Measurements from ENCODE around the gene LRRC43. TPM values are rescaled to one million over a fixed set of nuclear protein-coding genes. Genes with fewer than 3 reads are reported as not detected.
A peak's percentile ranks its signal among the peaks of the same experiment; 100 is the strongest.

LRRC43 gene
- total RNA-seq (ENCODE audit: low replicate concordance): 2.9 and 3.0 TPM in 2 replicates
- long read RNA-seq, partial matches to known transcripts: 1 of 3 reads
- long read RNA-seq, other reads (novel, unspliced or antisense): 1 of 3 reads

GRCh38 chr12:122182887-122183587, at the start of gene LRRC43:
LRRC43 (plus strand) TSS chr12:122183123; CDS start chr12:122183145, 22 bp downstream.
- peak; percentile 79 for DNase-seq (ENCODE audit: extremely low spot score, unreplicated experiment)
- Mint-ChIP-seq H3K27me3 (peaks cover 8% of the 10 kb centered on the region), H3K4me3 (peak within 1 kb of the TSS; percentile 89), H3K9me3 (no peaks in the 10 kb centered on the region), H3K27ac (peak within 1 kb of the TSS; percentile 70), H3K36me3 (no peaks in the 10 kb centered on the region), H3K4me1 (ENCODE audit: unreplicated experiment) (no peaks in the 10 kb centered on the region)
- TF ChIP-seq CTCF (conservative IDR thresholded peaks at IDR 0.05): no peak

GRCh38 chr12:122133192-122133950, 49.6 kb upstream of the LRRC43 start:
- DNase-seq (ENCODE audit: extremely low spot score, unreplicated experiment): no peak
- no peak overlapping the region for H3K4me3 Mint-ChIP-seq

GRCh38 chr12:122135437-122136031, 47.4 kb upstream of the LRRC43 start:
- H3K27ac Mint-ChIP-seq: no peak overlapping the region
- no peak overlapping the region for H3K4me3 Mint-ChIP-seq
- no peaks in the 10 kb centered on the region for H3K27me3 Mint-ChIP-seq
- no peaks in the 10 kb centered on the region for H3K36me3 Mint-ChIP-seq
- no peak for TF ChIP-seq CTCF (conservative IDR thresholded peaks at IDR 0.05)
- no peak for DNase-seq (ENCODE audit: extremely low spot score, unreplicated experiment)
- no peaks in the 10 kb centered on the region for H3K4me1 Mint-ChIP-seq (ENCODE audit: unreplicated experiment)
- no peaks in the 10 kb centered on the region for H3K9me3 Mint-ChIP-seq

More at GRCh38 chr12:122133192-122133950, 49.6 kb upstream of the LRRC43 start:
- no peaks in the 10 kb centered on the region for H3K9me3 Mint-ChIP-seq
- TF ChIP-seq CTCF (conservative IDR thresholded peaks at IDR 0.05): no peak
- no peaks in the 10 kb centered on the region for H3K4me1 Mint-ChIP-seq (ENCODE audit: unreplicated experiment)
- no peak overlapping the region for H3K27ac Mint-ChIP-seq
- H3K36me3 Mint-ChIP-seq: no peaks in the 10 kb centered on the region
- no peaks in the 10 kb centered on the region for H3K27me3 Mint-ChIP-seq

GRCh38 chr12:122137229-122137628, 45.7 kb upstream of the LRRC43 start:
- Mint-ChIP-seq H3K9me3 (no peaks in the 10 kb centered on the region), H3K27ac (no peak overlapping the region), H3K27me3 (no peaks in the 10 kb centered on the region), H3K36me3 (no peaks in the 10 kb centered on the region), H3K4me3 (no peak overlapping the region), H3K4me1 (ENCODE audit: unreplicated experiment) (no peaks in the 10 kb centered on the region)
- DNase-seq (ENCODE audit: extremely low spot score, unreplicated experiment): no peak
- TF ChIP-seq CTCF (conservative IDR thresholded peaks at IDR 0.05): peak; percentile 58

GRCh38 chr12:122137681-122138080, 45.2 kb upstream of the LRRC43 start:
- no peak overlapping the region for H3K27ac Mint-ChIP-seq
- H3K27me3 Mint-ChIP-seq: no peaks in the 10 kb centered on the region
- H3K36me3 Mint-ChIP-seq: no peaks in the 10 kb centered on the region
- DNase-seq (ENCODE audit: extremely low spot score, unreplicated experiment): no peak
- no peaks in the 10 kb centered on the region for H3K4me1 Mint-ChIP-seq (ENCODE audit: unreplicated experiment)
- no peak overlapping the region for H3K4me3 Mint-ChIP-seq
- TF ChIP-seq CTCF (conservative IDR thresholded peaks at IDR 0.05): no peak
- H3K9me3 Mint-ChIP-seq: no peaks in the 10 kb centered on the region
